NB4 (cell line): ENCODE results near the gene PIP5K1A.

Experiments
- DNase-seq: peaks from one replicate; pipeline ENCODE4 v3.0.0; 2010; ENCODE audit warnings: low read depth
- H3K4me3 ChIP-seq: one replicate; pipeline ENCODE4 v1.5.1; 2011; ENCODE audit warnings: mild to moderate bottlenecking, low read depth, low read length, moderate library complexity
- CTCF ChIP-seq: IDR thresholded peaks from one replicate; pipeline ENCODE4 v1.5.1; 2012; ENCODE audit warnings: low read depth, low read length
- MAX ChIP-seq: IDR thresholded peaks from 2 replicates; pipeline ENCODE4 v1.6.1; 2011; ENCODE audit warnings: low read depth, low read length
- MYC ChIP-seq: IDR thresholded peaks from 2 replicates; pipeline ENCODE4 v1.6.1; 2011; ENCODE audit warnings: low read depth, low read length
- POLR2A ChIP-seq: IDR thresholded peaks from 2 replicates; pipeline ENCODE4 v1.6.1; 2011; ENCODE audit warnings: mild to moderate bottlenecking; ENCODE audit not compliant: insufficient read length; ENCODE audit errors: extremely low read depth

Gene PIP5K1A

DNA sequence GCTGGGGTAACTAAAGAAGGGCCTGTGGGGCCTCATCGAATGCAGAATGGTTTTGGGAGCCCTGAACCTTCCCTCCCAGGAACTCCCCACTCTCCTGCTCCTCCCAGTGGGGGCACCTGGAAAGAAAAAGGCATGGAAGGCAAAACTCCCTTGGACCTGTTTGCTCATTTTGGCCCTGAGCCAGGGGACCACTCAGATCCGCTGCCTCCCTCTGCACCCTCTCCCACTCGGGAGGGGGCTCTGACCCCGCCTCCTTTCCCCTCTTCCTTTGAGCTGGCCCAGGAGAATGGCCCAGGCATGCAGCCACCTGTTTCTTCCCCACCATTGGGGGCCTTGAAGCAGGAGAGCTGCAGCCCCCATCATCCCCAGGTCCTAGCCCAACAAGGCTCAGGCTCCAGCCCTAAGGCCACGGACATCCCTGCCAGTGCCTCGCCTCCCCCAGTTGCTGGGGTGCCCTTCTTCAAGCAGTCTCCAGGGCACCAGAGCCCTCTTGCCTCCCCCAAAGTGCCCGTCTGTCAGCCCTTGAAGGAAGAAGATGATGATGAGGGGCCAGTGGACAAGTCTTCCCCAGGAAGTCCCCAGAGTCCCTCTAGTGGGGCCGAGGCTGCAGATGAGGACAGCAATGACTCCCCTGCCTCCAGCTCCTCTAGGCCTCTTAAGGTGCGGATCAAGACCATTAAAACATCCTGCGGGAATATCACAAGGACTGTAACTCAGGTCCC is 88.4 kb downstream of the PIP5K1A start:
- H3K4me3 ChIP-seq, result no peak overlapping the region
- DNase-seq, result no peak
- TF ChIP-seq MAX (no peak), POLR2A (no peak), CTCF (no peak), MYC (no peak)

DNA sequence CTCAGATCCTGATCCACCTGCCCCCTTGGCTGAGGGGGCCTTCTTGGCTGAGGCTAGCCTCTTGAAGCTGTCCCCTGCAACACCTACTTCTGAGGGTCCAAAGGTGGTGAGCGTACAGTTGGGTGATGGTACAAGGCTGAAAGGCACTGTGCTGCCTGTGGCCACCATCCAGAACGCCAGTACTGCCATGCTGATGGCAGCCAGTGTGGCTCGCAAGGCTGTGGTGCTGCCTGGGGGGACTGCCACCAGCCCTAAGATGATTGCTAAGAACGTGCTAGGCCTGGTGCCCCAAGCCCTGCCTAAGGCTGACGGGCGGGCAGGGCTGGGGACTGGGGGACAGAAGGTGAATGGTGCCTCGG is 89.0 kb downstream of the PIP5K1A start:
- TF ChIP-seq MAX (no peak), POLR2A (no peak), MYC (no peak), CTCF (no peak)
- H3K4me3 ChIP-seq, result no peak overlapping the region
- DNase-seq, result no peak

- TF ChIP-seq POLR2A, result no peak
- TF ChIP-seq CTCF, result no peak
- TF ChIP-seq MYC, result no peak
- no peak for TF ChIP-seq MAX
- no peak for DNase-seq
- no peak overlapping the region for H3K4me3 ChIP-seq
Measured at GRCh38 chr1:151287767-151288500, 89.6 kb downstream of the PIP5K1A start.

GRCh38 chr1:151288502-151288901 is 90.2 kb downstream of the PIP5K1A start:
- TF ChIP-seq MAX, result no peak
- no peak for TF ChIP-seq CTCF
- no peak for TF ChIP-seq MYC
- no peak for TF ChIP-seq POLR2A
- H3K4me3 ChIP-seq, result no peak overlapping the region
- no peak for DNase-seq

DNA sequence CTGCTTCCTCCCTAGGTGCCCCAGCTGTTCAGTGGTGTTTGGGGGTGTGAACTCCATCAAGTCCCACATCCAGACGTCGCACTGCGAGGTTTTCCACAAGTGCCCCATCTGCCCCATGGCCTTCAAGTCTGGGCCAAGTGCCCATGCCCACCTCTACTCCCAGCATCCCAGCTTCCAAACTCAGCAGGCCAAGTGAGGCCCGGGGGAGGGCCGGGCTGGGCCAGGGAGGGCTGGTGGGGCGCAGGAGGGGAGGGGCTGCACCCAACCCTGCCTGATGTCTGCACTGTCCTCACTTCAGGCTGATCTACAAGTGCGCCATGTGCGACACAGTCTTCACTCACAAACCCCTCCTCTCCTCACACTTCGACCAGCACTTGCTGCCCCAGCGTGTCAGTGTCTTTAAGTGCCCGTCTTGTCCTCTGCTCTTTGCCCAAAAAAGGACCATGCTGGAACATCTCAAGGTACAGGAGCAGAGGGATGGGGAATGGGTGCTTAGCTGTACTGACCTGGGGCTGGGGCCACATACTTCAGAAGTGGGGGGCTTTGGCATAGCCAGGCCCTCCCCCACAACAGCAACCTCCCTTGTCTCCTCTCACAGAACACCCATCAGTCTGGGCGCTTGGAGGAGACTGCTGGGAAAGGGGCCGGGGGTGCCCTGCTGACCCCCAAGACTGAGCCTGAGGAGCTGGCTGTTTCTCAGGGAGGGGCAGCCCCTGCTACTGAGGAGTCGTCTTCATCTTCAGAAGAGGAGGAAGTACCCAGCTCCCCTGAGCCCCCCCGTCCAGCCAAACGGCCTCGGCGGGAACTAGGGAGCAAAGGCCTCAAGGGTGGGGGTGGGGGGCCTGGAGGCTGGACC is 91.0 kb downstream of the PIP5K1A start:
- TF ChIP-seq CTCF, result no peak
- no peak for TF ChIP-seq MYC
- no peak for TF ChIP-seq MAX
- no peak for TF ChIP-seq POLR2A
- no peak overlapping the region for H3K4me3 ChIP-seq
- no peak for DNase-seq
